ENCODE results near the gene PPP1R3C.

The PPP1R3C gene

DNA sequence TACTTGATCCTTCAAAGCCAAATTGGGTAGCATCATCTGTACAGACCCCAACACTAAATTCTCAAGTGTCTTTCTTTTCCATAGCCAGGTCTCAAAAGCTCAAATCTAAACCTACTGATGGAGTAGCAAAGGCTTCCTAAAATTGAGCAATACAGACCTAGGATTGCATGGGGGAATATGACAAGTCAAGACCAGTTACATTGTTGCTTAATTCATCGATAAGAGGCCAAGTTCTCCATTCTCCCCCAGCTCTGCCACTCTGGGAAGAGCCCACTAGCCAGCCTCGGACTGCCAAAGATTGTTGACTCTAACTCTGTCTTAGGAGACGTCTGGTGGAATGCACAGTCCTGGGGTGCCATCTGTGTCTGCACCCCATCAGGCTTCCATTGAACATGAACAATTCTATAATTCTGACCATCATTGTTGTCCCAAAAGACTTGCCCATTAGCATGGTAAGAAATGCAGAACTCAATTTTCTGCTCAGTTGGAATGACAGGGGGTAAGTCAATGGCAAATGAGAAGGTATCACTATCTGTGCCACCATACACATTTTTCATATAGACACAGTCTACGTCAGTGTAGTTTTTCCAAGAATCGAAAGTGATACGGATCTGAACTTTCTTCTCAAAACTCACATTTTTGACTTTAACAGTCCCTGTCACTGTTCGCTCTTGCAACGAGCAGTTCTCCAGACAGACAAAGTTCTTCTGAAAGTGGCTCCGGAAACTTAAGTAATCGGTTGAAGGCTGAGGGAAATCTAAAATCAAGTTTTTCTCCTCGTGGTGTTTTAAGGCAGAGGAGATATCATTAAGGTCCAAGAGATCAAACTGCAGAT, 2.9 kb downstream of the PPP1R3C start:
- no peak for DNase-seq

DNA sequence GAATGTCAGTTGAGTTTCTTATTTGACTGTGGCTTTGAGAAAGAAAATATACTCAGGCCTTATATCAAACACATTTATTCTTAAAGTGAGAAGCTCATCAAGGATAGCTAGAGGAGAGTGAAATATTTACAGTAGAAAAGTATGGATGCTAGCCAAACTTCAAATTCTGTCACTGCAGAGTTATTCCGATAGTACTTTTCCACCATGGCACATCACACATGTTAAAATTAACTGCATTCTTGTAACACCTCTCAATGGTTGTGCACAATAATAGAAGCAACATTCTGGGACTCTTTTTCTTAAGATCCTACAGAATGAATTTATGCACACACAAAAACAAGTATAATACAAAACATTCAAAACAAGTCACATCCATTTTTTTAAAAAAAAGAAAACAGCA, 4.5 kb downstream of the PPP1R3C start:
- no peak for DNase-seq

DNA sequence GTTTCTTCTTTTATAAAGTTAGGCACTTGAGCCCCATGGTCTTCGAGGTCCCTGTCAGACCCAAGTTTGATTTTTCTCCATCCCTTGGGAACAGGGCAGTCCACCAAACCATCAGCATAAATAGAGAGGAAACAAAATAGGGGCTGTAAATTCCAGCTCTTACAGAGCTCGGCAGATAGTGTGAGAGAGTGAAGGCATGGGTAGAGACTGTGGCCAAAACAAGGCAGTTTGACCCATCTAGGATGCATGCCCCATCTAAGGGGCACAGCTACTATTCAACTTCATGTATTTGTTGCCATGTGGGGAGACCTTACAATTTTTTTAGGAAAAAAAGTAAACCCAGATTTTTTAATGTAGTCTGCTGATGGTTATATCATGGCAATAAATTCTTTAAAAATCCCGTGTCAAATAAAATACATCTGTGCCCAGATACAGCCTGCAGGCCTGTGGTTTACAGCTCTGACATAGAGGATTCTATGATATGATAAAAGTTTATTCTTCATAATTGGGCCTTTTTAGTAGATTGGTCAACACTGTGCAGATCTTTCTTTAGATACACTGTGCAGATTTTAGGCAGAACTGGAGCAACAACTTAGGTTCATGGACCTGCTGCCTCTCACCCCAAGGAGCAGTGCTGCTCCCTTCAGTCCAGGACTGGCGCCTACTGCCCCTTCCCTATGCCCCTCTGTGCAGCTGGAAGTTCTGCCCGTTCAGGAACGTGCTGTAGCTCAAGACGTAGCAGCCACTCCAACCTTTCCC, 5.3 kb downstream of the PPP1R3C start:
- DNase-seq, result no peak

DNA sequence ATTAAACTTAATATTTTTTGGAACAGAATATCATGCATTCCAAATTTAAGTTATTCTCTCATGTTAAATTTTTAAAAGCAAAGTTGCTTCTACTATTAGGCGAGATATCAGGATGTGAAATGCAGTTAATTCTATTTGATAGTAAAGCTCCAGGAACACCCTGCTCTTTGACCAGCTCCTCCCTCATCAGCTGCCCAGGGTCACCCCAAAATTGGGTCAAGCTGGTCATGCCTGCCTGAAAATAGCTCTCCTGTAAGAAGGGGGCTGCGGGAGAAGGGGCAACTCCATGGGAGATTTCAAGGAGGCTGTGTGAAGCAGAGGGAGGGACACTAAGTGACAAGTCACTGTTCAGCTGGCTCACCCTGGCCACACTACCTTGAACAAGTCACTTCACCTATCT, 5.9 kb downstream of the PPP1R3C start:
- DNase-seq, result no peak

DNA sequence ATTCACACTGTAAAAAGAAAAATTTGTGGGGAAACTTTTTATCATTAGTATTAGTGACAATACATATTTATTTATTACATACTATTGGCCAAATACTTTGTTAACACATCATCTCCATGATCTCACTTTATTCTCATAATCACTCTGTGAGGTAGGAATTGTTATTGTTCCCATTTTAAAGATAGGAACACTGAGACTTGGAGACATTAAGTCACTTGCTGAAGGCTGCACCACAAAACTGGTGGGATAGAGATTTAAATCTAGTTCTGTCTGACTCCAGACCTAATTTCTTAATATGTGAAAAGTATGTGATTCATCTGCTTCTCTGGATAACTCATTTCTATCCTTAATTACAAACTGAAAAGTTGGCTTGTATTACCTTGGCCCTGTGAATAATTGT, 8.2 kb downstream of the PPP1R3C start:
- DNase-seq, result no peak

DNA sequence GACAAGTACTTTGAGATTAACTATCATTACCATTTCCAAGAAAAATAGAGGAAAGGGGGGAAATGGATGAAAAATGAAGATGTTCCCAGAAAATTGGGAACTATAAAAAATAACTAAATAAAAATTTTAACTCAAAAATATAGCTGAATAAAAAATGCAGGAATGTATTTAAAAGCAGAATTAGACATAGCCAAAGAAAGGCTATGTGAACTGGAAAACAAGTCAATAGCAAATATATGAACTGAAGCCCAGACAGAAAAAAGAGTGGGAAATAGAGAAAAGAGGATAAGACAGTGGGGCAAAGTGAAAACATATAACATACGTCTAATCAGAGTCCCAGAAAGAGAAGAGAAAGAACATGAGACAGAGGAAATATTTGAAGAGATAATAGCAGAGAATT, 10.3 kb downstream of the PPP1R3C start:
- no peak for DNase-seq

DNA sequence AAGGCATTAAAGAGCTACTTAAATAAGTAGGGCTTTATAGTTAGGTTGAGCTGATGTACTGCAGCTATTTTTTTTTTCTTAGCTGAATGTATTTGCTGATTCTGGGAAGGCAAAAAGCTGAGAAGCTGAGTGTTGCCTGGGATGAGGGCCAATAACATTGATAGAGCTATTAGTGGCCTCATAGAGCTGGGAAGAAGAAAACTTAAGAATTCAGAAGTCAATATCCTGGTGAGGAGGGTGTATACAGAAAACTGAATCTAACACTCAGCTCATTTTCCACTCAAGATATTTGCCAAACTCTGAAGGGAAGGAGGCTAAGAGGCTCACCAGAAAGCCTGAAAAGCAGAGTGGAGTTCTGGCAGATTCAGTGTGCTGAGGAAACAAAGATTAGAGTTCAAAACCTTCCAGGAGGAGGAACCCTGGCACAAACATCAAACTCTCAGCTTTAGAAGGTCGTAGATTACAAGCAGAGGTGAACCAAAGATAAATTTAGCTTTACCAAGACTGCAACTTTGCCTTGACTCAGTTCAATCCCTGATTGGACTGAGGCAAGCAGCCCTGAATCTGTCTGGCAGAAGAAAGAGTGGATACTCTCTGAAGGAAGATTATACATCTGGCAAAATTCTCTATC, 11.3 kb downstream of the PPP1R3C start:
- no peak for DNase-seq

DNA sequence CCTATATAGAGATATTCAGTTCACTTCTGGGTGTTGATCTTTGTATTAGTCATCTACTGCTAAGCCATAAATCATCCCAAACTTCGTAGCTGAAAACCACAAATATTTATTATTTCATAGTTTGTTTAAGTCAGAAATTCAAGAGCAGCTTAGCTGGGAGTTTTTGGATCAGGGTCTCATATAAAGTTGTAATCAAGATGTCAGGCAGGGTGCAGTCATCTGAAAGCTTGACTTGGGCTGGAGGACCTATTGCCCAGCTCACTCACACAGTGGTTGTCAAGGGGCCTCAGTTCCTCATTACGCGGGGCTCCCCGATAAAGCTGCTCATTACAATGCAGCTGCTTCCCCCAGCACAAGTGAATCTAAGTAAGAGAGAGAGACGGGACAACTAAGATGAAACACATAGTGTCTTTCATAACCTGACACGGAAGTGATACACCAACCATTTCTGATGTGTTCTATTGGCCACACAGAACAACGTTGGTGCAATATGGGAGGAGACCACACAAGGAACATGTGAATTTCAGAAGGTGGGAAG, 15.7 kb downstream of the PPP1R3C start:
- no peak for DNase-seq

DNA sequence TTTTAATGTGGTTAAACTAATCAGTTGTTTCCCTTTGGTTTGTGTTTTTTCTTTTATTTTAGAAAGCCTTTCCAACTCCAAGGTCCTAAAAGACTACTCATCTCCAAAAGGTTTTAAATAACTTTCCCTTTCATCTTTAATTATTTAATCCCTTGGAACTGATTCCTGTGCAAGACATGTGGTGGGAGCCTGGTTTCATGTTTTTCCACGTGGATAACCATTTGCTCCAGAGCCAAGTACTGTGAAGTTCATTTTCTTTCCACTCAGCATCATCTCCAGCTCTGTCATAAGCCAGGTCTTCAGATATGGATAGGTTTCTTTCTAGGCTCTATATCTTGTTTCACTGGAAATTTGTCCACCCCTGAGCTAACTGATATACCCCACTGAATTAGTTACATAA, 16.7 kb downstream of the PPP1R3C start:
- no peak for DNase-seq

DNA sequence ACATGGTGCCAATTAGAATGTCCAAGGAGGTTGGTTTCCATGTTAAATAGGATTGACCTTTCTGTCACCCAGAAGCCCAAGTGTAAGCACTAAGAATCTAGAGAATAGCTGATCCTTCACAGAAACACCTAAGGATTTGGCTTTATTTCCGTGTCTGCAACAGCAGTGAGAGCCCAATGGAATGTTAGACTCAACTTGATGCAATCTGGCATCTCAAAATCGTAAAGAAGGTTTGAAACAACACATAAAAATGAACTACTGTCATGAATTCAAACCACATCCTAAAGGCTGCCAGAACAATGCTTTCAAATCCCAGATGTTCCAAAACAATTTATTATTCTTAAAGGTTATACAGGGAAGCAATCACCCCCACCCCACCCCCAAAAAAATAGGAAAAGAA, 18.6 kb downstream of the PPP1R3C start:
- DNase-seq, result no peak

DNA sequence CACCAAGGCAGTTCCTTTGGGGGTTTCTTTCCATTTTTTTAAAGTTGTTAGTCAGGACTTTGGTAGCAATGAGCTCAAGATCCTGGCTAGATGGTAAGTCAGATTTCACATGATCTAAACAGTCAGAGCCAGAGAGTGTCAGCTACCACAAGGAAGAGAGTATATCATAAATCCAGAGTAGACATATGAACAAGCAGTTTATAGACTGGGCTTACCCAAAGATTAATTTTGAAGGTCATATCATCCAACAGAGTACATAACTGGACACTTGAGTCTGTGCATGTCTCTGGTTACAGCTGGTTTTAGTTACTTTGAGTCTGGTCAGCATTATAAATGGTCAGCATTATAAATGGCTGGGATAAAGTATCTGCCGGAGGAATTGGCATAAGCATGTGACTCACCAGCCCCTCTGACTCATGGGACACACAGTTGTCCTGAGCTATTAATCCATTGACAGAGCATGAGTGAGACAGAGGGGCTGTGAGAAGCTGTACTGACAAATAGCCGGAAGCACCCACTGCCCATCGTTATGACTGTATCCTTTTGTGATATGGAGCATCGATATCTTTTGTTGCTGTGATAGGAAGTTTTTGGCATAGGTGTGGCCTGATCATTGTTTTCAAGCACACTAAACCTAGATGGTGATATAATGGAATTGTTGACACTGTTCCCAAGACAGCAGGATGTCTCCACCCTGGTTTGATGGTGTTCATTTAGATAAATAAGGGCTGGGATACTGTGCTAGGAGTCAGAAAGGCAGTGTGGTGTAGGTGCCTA, 19.3 kb downstream of the PPP1R3C start:
- DNase-seq, result no peak

DNA sequence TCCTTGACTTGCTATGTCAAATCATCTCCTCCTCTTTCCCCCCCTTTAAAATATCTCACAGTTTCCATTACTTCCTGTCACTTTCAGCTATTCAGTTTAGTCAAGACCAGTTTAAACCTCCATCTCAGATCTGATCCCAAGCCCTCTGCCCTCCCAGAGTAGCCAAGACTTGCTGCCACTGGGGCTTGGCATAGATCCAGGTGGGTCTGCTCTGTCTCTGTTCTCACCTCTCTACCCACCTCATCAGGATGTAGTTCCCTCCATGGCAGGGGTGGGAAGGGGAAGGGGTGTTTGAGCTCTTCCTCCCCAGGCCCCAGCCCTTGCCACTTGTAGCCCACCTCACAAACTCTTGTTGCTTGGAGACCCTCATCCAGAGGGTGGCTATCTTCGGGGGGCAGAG, 22.0 kb downstream of the PPP1R3C start:
- DNase-seq, result no peak

DNA sequence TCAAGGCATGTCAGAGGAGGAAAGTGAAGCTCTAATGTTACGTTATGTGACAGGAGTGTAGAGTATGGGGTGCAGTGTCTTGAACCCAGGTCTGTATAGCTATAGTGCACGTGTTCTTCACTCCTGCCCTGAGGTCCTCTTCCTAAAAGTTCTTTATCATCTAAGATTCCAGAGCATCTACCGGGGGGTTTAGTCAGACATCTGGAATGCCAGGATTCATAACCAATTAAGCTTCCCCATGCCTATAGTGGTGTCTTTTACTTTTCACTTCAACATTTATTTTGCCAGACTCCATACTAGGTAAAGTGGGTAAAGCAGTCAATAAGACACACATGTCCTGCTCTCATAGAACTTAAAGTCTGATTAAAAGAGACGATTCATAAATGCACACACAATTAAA, 22.4 kb downstream of the PPP1R3C start:
- no peak for DNase-seq

DNA sequence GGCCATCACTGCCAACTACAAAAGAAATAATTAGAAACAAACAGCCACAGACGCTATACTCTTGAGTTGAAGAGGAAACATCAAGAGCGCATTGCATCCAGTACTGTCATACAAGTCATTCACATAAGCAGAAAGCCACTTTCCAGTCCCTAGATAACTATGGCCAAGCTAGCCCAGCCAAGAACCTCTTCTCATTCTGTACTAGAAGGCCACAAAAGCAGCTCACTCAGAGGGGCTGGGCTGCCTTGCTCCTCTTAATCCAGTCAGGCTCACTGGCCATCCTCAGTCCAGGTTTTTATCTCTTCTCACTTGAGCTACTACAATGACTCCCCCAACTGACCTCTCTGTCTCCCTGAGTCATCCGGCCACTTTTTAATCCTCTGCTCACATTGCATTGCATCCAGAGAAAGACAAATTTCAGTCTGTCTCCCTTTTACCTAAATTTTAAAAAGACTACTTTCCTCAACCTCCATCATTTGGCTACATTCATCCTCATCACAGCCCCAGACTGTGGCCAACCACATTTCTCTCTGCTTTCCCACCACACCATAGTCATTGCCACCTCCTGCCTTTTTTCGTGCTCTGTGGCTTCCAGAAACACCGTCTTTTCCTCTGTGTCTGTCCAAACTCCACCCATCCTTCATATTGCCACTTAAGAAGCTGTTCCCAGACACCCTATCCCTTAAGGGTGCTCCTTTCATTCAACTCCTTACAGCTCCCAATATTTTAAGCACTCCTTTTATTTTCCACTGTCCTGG, 25.0 kb downstream of the PPP1R3C start:
- DNase-seq, result no peak

DNA sequence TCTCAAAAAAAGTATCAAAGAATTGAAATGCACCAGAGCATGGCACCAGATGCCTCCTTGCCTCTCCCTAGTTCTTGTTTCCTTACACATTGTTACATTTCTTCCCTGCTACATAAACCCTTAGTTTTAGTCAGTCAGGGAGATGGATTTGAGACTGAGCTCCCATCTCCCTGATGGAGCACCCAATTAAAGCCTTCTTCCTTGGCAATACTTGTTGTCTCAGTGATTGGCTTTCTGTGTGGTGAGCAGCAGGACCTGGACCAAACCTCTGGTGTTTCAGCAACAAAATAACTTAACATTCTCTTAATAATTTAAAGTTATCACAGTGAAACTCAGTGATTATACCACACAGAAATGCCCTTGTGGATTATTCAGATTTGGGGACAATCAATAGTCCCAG, 26.9 kb downstream of the PPP1R3C start:
- DNase-seq, result no peak

DNA sequence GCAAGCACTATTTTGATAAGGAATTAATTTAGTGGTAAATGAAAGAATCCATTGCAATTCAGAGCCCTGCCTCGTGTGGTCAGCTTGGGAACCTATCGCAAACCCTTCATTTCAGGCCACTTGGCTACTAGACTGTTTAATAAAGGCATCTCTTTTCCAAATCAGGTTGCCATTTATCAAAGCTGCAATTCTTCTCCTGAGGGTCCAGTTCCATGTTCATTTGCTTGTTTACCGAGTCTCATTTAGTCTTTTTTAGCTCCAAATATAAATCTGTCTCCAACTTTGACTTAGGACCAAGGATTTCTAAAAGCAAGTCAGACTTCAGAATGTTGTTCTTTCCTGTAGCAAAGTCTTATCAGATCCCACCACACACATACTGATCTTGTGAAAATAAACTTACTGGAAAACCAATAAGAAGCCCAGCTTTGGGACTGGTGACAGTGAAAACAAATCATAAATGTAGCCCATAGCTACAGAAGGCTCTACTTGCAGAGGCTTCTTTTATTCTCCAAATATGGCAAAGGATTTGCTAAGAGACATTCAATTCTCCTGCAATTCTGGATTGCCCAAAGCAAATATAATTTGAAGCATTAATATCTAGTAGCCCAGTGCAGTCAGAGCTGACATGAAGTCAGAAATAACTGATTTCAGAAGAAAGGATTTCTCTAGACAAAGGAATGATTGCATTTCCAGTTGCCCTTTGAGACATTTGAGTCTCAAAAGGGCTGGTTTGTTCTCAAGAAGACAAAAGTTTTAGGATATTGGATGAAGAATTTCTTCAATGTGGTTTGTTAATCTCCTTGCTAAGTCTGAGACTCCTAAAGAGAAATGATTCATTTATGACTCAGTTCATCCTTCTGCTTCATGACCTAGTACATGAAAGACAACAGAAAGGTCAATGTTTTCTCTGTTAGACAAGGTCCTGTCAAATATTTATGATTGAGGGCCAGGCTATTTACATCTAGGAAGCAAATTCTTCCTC, 28.0 kb downstream of the PPP1R3C start:
- DNase-seq, result no peak

DNA sequence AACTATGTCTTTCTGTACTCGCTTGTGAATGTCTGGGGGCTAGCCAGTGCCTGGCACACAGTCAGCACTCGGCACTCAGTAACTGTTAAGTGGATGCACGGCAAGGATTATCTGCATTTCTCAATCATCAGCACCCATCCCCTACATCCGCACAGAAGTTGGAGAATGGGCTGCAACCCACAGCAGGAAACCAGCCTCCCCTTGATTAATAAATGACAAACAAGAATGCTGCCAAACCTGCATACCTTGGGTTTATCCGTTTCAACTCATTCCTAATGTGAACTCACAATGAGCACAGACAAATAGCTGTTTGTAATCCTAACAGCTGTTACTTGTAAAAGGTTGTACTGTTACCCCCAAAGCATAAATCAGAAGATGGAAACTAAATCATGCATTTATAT, 28.9 kb downstream of the PPP1R3C start:
- no peak for DNase-seq

DNA sequence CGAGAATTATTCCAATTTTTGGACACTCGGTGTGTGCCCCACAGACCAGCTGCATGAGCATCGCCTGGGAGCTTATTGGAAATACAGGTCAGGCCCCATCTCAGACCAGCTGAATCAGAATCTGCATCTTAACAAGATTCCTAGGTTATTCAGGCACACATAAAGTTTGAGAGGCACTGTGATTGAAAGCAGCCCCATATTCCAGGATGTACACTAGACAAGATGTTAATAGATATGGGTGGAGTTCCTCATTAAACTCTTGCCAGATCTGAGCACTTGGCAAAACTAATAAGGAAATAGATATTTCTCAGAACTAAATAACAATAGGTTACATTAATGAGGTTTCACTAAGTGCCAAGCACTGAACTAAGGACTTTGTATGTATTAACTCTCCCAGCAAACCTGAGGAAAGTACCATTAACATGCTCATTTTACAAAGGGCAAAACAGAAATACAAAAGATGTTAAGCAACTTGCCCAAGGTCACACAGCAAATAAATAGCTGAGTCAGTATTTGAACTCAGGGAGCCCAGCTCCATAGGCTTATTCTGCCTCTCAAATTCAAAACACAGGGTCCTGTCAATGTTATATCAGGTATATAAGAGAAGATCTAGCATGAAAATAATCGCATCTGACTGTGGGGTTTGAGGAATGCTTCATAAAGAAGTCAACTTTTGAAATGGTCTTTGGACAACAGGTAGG, 29.9 kb downstream of the PPP1R3C start:
- no peak for DNase-seq

DNA sequence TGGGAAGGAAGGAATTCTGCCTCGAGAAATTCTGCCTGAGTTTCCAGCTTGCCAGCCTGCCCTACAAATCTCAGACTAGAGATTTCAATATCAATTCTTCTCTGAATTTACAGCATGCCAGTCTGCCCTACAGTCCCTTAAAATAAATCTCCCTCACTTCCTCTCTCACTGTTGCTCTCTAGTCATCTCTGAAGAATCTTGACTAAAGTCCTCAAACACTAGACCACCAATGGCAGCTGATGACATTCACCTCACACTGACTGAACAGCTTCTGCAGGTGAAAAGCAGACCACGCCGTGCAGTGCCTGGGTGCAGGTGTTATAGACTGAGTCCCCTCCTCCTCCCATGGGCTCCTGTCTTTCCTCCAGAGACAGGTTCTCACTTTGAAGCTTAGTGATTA, 30.4 kb downstream of the PPP1R3C start:
- DNase-seq, result no peak

DNA sequence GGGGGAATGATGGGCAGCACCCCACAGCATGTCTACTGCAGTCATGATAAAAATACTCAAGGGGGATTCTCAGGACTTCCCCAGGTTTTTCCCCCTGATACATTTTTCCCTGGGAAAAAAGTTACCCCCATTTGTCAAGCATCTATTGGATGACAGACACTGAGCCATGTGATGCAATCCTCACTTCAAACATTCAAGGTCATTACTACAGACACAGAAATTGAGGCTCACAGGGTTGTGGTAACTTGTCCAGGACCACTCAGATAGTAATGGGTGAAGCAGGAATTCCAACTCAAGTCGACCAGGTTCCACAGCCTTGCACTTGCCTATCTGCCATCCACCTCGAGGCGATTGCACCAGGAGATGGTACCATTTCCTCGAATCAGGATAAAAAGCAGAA, 31.7 kb downstream of the PPP1R3C start:
- no peak for DNase-seq
